COLO668 (cell line): Measurements from ENCODE around the gene RBPJ.
"Not testable (repeated sequence)": the region's sequence is repeated elsewhere in the genome, so short reads cannot be mapped to it uniquely, and the experiment has no call there.

Experiments used
- DNase-seq: peaks from one replicate; lab custom pipeline; 2025; ENCODE audit not compliant: unreplicated experiment; lab: John Stamatoyannopoulos, UW

The RBPJ gene

GRCh38 chr4:26369581-26369980 is 48.8 kb downstream of the RBPJ start:
- no peak for DNase-seq

DNA sequence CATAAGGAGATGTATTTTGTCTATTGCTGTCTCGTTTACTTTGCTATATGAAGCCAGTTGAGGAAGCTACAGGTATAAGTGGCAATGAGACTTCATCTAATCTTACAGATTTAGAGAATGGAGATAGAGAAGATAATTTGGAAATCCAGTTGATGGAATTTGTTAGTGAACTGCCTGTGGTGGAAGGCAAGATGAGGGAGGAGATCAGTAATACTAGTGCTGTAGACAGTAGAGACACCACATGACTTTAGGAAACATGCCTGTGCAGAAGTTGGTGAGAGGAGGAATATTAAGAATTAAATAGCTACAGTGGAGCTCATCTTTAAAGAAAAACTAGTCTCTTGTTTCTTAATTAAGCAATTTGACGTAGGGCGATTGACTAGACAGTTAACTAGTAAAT is 51.3 kb downstream of the RBPJ start:
- DNase-seq: no peak

DNA sequence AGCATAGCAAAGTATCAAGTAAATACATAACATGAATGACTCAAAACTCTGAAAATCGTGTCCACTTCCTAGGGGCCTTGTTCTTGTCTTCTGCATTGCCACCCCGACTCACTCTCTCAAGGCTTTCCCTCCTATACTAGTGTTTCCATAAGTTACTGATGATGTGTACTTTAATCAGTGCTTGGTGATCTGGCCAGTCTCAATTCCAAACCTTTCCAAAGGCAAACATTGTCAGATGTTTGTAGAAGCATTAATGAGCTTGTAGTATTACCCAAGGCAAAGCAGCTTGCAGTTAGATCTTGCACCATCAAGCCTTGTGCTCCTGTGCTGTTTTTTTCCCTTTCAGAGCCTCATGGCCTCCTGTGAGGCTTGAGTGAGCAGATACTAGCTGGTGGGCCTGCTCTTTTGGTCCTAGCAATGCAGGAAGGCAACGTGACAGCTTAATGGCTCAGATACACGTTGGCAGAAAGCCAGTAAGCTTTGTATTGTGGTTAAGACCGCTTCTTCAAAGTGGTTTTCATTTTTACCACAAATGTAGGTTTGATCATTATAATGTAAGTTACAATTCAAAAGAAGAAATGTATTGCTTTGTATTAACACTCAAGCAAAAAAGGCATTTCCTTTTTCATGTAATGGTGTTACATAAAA is 51.8 kb downstream of the RBPJ start:
- peak; percentile 49 for DNase-seq

- no peak for DNase-seq
Observed at GRCh38 chr4:26375551-26375950, 54.7 kb downstream of the RBPJ start.

- DNase-seq: no peak
Observed at GRCh38 chr4:26377328-26378311, 56.8 kb downstream of the RBPJ start.

GRCh38 chr4:26379837-26380236 is 59.0 kb downstream of the RBPJ start:
- no peak for DNase-seq

- DNase-seq: no peak
Observed at GRCh38 chr4:26380740-26381139, 59.9 kb downstream of the RBPJ start.

DNA sequence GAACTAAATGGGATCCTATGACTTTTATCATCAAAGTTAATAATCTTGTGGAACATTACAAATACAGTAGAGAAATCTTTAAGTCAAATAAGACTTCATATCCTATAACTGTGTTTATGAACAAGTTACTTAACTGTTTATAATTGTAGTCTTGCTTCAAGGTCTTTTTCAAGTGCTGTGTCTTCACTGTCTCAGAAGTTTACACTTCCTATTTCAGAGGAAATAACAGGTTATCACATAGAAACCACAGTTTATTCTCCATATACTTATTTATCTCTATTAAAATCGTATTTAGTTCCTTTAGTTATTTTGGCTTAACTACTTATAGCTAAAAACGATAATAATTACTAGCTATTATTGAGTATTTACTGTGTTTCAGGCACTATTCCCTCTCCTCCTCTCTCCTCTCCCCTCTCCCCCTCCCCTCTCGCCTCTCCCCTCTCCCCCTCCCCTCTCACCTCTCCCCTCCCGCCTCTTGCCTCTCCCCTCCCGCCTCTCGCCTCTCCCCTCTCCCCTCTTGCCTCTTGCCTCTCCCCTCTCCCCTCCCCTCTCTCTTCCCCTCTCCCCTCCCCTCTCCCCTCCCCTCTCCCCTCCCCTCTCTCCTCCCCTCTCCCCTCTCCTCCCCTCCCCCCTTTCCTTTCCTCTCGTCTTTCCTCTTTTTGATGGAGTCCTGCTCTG is 63.7 kb downstream of the RBPJ start:
- DNase-seq: no peak

GRCh38 chr4:26385690-26386089 is 64.9 kb downstream of the RBPJ start:
- DNase-seq: no peak

GRCh38 chr4:26386386-26386785 is 65.6 kb downstream of the RBPJ start:
- no peak for DNase-seq

DNA sequence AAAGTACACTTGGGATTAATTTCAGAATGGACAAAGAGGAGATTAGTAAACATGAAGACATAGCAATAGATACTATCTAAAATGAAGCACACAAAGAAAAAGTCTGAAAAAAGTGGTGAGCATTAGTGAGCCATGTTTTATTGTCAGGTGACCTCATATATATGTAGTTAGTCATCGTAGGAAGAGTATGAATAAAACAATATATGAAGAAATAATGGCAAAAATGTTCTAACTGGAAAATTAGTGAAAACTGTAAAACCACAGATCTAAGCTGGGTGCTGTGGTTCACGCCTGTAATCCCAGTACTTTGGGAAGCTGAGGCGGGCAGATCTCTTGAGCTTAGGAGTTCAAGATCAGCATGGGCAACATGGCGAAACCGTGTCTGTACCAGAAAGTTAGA is 67.9 kb downstream of the RBPJ start:
- no peak for DNase-seq

GRCh38 chr4:26397086-26397485 is 76.3 kb downstream of the RBPJ start:
- DNase-seq: no peak

DNA sequence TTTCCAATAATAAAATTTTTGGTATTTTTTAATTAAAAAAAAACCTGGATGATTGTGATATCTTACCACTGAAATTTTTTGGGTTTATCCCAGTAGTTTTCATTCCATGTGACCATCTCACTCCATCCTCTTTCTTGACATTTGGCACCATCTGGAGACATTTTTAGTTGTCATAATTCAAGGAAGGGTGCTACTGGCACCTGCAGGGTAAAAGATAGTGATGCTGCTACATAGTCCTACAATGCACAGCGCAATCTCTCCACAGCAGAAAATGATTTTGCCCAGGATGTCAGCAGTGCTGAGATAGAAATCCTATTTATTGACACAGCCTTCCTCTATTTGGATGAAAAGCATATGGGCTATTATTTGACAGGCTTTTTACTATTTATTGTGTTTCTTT is 79.3 kb downstream of the RBPJ start:
- no peak for DNase-seq

DNA sequence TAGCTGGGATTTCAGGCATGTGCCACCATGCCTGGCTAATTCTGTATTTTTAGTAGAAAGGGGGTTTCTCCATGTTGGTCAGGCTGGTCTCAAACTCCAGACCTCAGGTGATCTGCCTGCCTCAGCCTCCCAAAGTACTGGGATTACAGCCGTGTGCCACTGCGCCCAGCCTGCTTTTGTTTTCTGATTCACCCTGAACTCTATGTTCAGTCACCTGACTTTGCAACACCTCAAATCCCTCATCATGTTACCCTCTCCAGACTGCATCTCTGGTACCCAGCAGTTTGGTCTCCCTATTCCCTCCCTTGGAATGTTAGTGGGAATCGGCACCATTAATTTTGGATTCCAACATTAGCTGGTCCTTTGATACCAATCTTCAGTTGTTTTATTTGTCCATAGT is 81.2 kb downstream of the RBPJ start:
- DNase-seq: not testable (repeated sequence)

DNA sequence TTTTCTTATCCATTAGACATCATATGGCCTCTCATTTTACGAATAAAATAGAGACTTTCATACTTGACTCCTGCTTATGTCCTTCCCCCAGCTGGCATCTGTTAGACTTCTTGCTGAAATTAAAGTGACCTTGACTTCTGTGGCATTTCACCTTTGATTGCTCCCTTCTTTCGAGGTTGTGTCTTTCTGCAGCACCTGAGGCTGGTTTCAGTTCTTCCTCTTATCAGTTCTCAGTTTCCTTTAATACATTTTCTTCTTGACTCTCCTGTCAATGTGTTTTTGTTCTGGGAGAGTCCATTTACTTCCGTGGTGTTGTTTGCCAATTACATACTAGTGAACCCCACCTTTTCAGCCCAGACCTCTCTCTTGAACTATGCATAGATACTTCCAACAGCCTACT is 81.6 kb downstream of the RBPJ start:
- no peak for DNase-seq

DNA sequence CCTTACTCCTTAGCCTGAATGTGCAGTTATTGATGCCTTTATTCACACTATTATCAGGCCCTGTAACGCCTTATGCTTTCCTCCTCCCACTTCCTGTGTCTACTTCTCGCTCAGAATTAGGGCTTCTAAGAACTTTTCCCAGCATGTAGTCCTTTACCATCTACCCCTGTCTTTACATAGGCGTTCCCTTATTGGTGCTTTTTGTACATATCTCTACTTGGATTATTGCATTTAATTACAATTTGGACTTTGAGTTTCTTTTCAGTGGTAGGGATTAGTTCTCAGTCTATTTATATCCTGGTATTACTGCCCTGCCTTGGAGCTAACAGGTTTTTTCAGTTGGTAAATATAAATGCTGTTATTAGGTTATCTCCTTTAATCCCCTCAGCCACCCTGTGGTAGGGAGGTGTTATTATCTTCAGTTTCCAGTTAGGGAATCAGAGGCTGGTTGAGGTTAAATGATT is 84.0 kb downstream of the RBPJ start:
- no peak for DNase-seq

GRCh38 chr4:26406346-26406975 is 85.6 kb downstream of the RBPJ start:
- no peak for DNase-seq

DNA sequence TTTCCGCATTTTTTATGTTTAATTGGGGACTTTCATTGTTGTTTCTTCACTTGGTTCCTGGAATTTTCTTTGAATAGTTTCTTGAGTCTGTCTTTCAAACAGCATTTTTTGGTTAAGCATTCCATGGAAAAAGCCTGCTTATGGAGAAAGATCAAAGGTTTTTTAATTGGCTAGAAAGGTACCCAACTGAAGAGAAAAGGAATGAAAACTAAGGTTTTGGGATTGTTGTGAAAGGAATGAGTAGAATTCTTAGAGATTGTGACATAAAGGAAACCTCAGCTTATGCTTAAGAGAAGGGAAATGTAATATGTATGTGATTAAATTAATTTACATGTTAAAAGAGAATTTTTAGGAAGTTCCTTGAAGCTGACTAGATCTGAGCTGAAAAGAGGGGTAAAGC is 86.7 kb downstream of the RBPJ start:
- DNase-seq: no peak

GRCh38 chr4:26410385-26411293 is 89.8 kb downstream of the RBPJ start:
- DNase-seq: peak; percentile 6
